SKM-1 (cell line): ENCODE results near the gene CLTB.
A peak's percentile ranks its signal among the peaks of the same experiment; 100 is the strongest.
"Not testable (repeated sequence)": the region's sequence is repeated elsewhere in the genome, so short reads cannot be mapped to it uniquely, and the experiment has no call there.

Experiments
- DNase-seq: peaks from one replicate; lab custom pipeline; 2025; ENCODE audit not compliant: unreplicated experiment; lab: John Stamatoyannopoulos, UW

The CLTB gene, protein sequence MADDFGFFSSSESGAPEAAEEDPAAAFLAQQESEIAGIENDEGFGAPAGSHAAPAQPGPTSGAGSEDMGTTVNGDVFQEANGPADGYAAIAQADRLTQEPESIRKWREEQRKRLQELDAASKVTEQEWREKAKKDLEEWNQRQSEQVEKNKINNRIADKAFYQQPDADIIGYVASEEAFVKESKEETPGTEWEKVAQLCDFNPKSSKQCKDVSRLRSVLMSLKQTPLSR

DNA sequence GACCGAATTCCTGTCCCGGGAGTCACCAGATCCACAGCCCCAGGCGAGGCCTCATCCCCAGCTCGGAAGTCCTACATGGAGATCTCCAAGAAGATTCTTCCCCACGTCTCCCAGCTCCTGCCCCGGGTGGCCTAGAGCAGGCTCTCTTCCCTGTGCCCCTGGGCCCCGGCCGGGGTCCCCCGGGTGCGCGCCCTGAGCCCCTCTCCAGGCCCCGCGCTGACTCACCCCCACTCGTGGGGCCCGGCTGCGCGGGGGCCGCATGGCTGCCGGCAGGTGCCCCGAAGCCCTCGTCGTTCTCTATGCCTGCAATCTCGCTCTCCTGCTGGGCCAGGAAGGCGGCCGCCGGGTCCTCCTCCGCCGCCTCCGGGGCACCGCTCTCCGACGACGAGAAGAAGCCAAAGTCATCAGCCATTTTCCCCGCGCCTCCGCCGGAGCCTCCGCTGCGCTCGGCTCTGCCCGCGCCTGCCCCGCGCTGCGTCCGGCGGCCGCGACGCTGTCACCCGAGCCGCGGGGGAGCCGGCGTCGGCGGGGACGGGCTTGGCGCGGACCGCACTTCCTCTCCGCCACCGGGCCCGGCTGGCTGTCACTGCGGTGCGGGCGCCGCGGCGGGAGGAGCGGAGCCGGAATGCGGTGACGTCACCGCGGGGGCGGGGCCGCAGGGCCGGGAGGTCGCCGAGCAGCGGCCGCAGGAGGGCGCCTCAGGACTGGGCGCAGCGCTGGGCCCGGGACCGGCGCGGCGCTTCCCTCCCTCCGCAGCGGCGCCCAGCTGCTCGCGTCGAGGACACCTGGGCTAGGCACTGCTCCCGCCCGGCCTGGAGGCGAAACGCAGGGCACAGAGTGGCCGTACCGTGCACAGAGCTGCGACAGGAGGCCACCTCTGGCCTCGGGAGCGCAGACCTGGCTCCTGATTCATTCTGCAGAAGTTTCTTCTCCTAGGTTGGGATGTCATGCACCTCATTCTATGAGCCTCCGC lies at the start of gene CLTB:
Gene CLTB (minus strand): TSS at position 588 of the 973 bp plus-strand sequence. CDS start 176 bp downstream, at position 412.
- peak; percentile 66 for DNase-seq

DNA sequence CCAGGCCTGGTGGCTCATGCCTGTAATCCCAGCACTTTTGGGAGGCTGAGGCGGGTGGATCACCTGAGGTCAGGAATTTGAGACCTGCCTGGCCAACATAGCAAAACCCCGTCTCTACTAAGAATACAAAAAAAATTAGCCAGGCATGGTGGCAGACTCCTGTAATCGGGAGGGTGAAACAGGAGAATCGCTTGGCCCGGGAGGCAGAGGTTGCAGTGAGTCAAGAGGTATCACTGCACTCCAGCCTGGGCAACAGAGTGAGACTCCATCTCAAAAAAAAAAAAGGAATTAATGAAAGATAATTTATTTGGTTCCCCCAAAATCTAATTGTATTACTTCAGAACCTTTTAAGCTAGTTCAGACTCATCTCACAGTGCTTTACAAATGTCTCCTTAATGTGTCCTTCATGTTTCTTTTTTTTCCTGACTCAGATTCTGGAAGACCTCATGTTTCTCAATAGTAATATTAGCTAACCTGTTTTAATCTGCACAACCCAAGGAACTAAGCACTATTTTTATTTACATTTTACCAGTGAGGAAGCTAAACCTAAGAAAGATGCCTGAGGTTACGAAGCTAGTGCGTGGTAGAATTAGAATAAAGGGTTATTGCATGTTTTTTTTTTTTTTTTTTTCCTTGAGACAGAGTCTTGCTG lies 46.9 kb upstream of the CLTB start:
- no peak for DNase-seq

DNA sequence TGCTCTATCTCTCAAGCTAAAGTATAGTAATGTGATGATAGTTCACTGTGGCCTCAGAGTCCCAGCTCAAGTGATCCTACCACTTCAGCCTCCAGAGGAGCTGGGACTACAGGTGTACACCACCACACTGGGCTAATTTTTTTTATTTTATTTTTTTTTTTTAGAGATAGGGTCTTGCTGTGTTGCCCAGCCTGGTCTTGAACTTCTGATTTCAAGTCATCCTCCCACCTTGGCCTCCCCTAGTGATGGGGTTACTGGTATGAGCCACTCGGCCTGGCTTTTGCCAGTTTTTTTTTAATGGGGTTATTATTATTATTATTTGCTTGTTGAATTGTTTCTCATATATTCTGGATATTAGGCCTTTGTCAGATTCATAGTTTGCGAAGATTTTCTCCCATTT lies 45.0 kb upstream of the CLTB start:
- no peak for DNase-seq

DNA sequence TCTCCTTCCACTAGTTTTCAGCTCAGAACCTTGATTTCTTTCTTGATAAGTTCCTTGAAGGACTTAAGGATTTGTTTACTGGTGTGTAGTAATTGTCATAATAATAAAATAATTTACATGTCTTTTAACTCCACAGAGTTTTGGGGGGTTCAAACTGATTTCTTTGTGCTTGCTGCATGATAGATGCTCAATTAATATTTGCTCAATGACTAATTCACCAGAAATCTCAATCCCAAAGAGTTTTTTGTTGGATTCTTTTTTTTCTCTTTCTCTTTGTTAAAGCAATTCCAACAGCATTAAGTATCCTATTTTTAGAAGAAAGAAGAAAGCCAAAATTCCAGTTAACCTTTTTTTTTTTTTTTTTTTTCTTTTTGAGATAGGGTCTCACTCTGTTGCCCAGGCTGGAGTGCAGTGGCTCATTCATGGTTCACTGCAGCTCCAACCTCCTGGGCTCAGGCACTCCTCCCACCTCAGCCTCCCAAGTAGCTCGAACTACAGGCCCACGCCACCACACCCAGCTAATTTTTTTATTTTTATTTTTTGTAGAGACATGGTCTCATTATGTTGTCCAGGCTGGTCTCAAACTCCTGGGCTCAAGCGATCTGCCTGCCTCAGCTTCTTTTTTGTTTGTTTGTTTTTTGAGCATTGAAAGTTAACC lies 42.7 kb upstream of the CLTB start:
- no peak for DNase-seq

DNA sequence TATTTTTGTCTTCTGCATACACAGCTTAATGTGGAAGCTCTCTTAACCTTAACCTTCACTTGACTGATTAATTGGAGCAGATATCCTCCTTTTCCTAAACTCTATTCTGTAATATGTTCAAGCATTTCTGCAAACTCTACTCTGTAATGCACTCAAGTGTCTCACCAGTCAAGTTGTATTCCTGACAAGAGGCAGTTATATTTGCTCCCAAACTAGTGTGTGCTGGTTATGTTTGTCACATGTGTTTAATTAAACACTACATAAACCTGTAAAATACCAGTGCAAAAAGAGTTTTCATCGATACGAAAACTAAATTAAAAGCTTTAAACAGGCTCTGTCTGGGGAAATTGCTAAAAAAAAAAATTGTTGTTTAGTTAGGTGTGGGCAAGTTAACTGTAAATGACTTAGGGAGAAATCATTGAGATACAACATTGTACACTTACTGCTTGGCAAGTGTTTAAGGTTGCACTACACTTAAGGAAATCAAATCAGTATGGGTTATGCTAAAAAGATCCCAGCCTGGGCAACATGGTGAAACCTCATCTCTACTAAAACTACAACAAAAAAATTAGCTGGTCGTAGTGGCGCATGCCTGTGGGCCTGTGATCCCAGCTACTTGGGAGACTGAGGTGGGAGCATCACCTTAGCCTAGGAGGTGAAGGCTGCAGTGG lies 38.5 kb upstream of the CLTB start:
- DNase-seq: no peak

DNA sequence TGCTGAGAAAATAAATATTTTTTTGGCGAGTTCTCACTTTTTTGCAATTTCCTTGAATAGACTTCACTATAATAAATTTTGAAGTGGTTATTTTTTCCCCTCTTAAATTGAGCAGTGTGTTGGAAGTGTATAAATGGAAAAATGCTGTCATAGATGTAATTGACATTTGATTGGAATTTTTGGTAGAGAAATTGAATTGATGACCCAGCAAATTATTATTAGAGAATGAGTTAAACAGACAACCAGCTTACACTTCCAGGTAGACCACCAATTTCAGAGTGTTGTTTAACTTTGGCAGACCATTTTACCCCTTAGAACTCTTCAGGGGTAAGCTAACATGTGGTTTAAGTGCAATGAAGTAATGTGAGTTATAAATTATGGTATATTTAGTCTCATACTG lies 33.7 kb upstream of the CLTB start:
- DNase-seq: no peak

DNA sequence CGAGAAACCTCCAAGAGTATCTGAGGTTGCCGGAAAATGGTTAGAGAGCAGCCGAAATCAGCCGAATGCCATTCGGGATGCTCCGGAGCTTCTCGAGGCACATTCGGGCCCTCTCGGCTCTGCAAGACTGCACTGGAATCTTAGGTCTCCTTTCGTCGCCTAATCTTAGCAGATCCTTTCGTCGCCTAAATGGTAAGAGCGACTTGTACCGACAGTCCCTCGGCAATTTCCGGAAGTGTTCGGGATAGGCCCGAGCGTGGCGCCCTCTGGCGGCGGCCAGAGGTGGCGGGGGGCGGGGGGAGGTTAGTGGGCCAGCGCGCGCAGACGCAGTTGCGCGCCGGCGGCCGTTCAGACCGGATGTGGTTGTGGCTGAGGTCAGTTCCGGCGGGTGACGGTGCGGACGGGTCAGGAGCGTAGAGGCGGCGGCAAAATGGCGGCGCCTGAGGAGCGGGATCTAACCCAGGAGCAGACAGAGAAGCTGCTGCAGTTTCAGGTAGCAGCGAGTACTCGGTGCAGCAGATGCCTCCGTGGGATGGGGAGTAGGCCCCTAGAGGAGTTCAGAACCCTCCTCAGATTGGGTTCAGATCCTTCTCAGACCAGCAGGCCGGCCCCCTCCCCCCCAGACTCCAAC lies 31.8 kb upstream of the CLTB start, which contains the start of gene FAF2:
Gene FAF2 (plus strand): TSS at position 408 of the 631 bp plus-strand sequence. CDS start 23 bp downstream, at position 431.
- DNase-seq: peak; percentile 99

DNA sequence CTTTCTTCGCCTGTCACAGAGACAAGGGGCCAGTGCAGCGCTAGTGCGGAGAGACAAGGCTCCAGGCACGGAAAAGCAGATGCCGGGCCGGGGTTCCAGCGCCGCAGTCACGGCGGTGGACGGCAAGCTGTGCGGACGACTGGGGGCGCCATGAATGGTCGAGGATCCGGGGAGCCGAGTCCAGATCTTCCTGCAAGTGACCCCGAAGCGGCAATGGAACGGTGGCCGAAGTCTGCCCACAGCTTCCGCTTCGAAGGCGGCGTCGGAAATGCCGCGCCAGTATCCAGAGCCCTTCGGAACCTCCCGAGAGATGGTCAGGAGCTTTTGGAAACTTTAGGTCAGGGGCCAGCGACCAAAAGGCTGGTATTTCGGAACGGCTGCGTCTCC lies 31.2 kb upstream of the CLTB start:
- no peak for DNase-seq

DNA sequence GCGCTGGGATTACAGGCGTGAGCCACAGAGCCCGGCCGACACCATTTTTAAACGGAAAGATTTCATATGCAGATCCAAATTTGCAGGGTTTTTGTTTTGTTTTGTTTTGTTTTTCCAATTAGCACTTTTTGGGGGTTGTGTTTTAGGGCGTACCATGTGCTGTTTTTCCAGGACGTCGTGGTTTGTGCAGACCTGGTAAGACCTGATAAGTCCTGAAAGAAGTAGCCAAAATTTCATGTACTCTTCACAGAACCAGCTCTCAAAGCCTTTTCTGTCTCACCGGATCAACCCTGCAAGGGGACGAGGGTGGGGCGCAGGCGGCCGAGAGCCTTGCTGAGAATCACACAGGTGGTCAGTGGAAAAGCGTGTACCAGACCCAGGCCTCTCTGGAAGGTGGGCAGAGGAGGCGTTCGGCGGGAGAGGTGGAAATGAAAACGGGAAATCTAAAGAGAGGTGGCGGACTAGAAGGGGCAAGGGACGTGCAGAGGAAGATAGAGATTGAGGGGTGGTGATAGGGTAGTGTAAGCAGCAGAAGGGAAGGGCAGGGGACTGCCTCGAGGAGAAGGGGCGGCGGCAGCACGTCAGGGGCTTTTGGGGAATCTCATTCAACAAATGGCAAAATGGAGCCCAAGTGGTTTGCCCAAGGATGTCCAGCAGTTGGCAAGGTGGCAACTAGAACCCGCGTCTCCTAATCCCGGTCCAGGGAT lies 30.7 kb upstream of the CLTB start:
- DNase-seq: no peak

DNA sequence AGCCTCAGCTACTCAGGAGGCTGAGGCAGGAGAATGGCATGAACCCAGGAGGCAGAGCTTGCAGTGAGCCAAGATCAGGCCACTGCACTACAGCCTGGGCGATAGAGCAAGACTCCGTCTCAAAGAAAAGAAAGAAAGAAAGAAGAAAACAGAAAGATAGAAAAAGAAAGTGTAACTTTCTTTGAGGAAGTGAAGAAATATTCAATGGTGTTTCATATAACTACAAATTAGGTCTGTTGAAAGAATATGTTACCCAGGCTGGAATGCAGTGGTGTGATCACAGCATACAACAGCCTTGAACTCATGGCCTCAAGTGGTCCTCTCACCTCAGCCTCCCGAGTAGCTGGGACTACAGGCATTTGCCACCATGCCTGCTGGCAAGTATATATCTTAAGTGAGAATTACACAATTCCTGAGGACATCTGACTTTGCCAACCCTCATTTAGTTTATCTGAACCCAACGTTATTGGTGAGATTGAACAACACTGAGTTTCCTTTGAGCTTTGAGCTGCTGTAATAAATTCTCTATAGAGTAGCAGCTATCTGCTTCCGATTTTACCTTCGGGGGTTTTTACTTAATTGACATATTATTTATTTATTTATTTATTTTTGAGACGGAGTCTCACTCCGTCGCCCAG lies 29.8 kb upstream of the CLTB start:
- DNase-seq: no peak

DNA sequence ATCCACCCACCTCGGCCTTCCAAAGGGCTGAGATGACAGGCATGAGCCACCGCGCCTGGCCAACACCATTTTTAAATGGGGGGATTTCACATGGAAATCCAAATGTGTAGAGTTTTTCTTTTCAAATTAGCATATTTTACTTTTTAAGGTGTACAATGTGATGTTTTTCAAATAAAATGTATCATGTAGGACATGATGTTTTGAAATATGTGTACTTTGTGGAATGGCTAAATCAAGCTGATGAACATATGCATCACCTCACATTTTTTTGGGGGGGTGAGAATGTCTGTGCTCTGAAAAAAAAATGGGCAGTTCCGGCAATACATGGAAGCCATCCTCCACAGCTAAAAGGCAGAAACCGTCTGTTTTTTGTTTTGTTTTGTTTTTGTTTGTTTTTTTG lies 28.4 kb upstream of the CLTB start:
- DNase-seq: no peak

DNA sequence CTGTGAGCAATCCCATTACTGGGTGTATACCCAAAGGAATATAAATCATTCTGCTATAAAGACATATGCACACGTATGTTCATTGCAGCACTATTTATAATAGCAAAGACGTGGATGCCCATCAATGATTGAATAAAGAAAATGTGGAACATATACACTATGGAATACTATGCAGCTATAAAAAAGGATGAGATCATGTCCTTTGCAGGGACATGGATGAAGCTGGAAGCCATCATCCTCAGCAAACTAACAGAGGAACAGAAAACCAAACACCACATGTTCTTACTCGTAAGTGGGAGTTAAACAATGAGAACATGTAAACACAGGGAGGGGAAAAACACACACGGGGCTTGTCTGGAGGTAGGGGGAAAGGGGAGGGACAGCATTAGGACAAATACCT lies 26.6 kb upstream of the CLTB start:
- DNase-seq: not testable (repeated sequence)

DNA sequence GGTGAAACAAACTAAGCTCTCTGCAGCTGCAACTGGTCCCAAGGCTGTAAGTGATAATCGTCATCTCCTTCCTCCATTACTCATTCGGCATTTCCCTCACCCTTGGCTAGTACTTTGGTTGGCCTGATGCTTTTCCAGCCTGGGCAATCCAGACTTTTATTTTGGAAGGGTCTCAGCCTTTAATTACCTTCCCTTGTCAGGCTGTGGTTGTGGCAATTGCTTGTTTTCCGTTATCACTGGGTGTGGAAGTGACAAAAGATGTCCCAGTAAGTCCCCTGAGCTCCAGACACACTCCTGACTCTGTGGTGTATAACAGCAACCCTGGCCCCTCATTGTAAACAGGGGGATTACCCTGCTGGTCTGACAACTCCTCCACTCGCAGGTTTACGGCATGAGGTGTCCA lies 25.6 kb upstream of the CLTB start:
- no peak for DNase-seq

DNA sequence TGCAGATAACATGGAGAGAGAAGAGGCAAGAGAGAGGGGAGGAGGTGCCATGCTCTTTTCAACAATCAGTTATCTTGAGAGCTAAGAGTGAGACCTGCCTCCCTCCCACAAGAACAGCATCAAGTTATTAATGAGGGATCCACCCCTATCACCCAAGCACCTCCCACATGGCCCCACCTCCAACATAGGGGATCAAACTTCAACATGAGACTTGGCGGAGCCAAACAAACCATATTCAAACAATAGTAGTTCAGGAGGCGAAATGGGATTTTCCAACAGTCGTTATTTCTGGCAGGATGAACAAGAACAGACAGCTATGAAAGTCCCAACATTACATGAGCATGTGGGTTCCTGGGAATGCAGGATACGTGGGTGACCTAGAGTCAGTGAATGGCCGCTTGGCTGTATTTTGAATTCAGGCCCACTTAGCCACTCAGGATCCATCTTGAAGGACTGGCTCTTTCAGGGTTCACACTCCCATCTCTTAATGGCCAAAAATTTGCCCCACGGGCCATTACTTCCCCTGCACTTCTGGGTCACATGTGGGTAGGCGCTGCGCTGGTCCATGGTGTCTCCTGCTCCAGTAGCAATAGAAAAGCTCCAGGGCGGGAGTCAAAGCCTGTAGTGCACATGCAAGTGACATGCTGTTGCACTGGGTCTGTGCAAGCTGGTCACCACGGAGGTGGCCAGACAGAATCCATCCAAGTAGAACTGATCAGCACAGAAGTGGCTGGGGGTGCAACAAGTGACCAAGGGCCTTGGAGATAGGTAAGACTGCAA lies 24.8 kb upstream of the CLTB start:
- no peak for DNase-seq

DNA sequence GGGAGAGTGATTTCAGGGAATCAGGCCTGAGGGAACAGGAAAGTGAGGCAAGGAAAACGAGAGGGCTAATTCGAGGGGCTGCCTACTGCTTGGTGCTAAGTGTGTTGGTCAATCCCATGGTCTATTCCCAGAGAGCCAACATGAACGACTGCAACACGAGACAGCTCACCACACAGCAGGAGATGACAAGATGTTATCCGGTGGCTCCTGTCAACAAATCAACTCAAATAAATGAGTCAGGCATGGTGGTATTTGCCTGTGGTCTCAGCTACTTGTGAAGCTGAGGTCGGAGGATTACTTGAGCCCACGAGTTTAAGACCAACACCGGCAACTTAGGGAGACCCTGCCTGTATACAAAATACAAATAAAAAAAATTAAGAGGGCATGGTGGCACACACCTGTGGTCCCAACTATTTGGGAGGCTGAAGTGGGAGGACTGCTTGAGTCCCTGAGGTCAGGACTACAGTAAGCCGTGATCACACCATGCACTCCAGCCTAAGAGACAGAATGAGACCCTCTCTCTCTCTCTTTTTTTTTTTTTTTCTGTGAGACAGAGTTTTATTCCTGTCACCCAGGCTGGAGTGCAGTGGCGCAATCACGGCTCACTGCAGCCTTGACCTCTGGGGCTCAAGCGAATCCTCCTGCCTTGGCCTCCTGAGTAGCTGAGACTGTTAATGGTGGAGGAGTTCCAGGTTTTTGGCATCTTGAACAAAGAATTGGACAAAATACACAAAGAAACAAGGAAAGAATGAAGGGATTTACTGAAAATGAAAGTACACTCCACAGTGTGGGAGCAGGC lies 22.8 kb upstream of the CLTB start:
- DNase-seq: no peak

DNA sequence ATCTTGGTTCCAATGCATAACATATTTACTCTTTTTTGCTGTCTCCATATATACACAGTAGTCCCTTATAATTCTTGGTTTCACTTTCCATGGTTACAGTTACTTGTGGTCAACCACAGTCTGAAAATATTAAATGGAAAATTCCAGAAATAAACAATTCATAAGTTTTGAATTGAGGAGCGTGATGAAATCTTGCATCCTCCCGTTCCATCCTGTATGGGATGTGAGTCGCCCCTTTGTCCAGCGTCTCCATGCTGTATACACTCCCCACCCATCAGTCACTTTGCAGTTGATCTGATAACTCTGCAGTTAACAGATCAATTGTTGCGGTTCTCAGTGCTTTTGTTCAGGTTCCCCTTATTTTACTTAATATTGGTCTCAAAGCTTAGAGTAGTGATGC lies 20.3 kb upstream of the CLTB start:
- DNase-seq: no peak

DNA sequence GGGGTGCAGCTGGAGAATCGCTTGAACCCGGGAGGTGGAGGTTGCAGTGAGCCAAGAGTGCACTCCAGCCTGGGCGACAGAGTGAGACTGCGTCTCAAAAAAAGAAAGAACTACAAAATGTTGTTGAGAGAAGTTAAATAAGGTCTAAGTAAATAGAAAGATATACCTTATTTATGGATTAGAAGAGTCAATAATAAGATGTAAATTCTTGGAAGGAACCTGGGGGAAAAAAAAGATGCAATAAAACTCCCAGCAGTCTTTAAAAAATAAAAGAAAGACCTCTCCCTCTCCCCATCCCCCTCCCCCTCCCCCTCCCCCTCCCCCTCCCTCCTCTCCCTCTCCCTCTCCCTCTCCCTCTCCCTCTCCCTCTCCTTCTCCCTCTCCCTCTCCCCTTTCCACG lies 16.4 kb upstream of the CLTB start:
- no peak for DNase-seq

DNA sequence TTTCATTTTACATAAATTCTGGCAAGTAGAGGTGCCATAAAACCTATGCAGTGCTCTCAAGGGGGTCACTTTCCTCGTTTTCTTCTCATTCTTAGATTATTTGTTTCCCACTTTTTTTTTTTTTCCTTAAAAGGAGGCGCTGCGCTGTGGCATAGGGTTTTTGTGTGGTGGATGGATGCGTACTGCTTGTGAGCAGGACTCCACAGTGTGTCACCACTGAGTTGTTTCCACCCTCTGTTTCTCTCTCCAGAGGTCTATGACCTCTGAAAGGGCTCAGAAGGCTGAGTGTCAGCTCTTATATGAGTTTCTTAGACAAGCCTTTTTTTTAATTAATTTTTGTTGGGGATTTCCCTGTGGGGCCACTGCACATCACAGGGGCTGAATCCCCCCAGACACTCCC lies 13.6 kb upstream of the CLTB start:
- no peak for DNase-seq
